Measurements from ENCODE around the gene ABR. TPM values are rescaled to one million over a fixed set of nuclear protein-coding genes. Genes with fewer than 3 reads are reported as not detected.

ABR gene
- total RNA-seq, 1 donor from 2014 or later = 70.9 TPM

GRCh38 chr17:1124896-1125787, 54.6 kb downstream of the ABR start:
- no peak for FAIRE-seq
- H3K4me3 ChIP-seq (ENCODE audit: insufficient read depth, low read depth, low read length) = no peak overlapping the region
- H3K27ac Mint-ChIP-seq (ENCODE audit: unreplicated experiment) = no peak overlapping the region
- H3K4me3 Mint-ChIP-seq (ENCODE audit: unreplicated experiment) = no peak overlapping the region
- no peaks in the 10 kb centered on the region for H3K27me3 ChIP-seq (ENCODE audit: insufficient read depth, low read length)
- no peak for TF ChIP-seq CTCF (IDR thresholded peaks at IDR 0.05; ENCODE audit: insufficient read depth, low read depth, low read length)
- TF ChIP-seq EZH2 (IDR thresholded peaks at IDR 0.05; ENCODE audit: insufficient read depth, low read length) = no peak
- DNase-seq (ENCODE audit: low read depth) = no peak
- peaks cover 3% of the 10 kb centered on the region for H3K9me3 Mint-ChIP-seq (ENCODE audit: unreplicated experiment)
- peak overlapping the region; percentile 52 for H3K9ac ChIP-seq (ENCODE audit: low read length)
- H3K9me3 ChIP-seq (ENCODE audit: insufficient read depth, low read depth, low read length) = no peaks in the 10 kb centered on the region
- peaks cover 22% of the 10 kb centered on the region for H4K20me1 ChIP-seq (ENCODE audit: insufficient read depth, low read length)
- no peak overlapping the region for H3K27ac ChIP-seq (ENCODE audit: low read depth, low read length)
- H2AFZ ChIP-seq (ENCODE audit: low read depth, low read length) = peak overlapping the region; percentile 73
- peaks cover 5% of the 10 kb centered on the region for H3K4me1 Mint-ChIP-seq (ENCODE audit: low read depth, unreplicated experiment)
- peaks cover 13% of the 10 kb centered on the region for H3K36me3 Mint-ChIP-seq (ENCODE audit: low read depth, unreplicated experiment)
- H3K27me3 Mint-ChIP-seq (ENCODE audit: low read depth, unreplicated experiment) = peaks cover 5% of the 10 kb centered on the region
- H3K79me2 ChIP-seq (ENCODE audit: insufficient read depth, low read length) = no peaks in the 10 kb centered on the region
- H3K36me3 ChIP-seq (ENCODE audit: insufficient read depth, low read length) = no peaks in the 10 kb centered on the region
- peak overlapping the region; percentile 75 for H3K4me2 ChIP-seq (ENCODE audit: low read length)
- peaks cover 16% of the 10 kb centered on the region for H3K4me1 ChIP-seq (ENCODE audit: insufficient read depth, low read length)

DNA sequence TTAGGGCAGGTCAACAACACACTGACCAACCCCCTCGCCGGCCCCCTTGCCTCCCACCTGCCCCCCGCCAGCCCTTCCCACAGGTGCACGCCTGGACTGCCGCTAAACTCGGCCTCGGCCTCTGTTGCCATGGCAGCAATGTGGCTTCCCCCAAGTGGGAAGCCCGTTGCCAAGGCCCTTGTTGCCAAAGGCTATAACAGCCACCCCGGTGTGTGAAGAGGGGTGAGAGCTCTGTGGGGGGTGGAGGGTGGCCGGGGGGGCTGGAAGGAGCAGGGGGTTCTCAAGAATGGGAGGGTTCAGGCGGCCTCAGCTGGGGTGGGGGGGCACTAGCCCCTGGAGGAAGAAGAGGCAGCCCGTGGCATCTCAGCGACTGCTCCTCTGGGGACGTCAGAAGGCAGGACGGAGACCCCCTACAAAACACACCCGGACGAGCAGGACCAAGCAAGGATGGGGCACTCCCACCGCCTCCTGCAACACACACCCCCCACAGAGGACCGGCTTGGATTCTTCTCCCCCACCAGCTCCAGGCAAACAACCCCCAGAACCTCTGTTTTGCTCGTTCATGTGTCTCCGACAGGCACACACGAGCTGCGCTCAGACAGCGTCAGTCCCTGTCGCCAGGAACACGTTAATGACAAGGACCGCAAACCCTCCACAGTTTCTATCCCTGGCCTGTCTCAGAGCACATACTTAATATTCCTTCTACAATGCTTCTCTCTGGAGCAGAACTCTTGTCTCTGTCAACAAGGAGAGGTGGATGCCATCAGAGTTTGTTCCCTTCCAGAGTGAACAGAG, 55.7 kb downstream of the ABR start:
- H4K20me1 ChIP-seq (ENCODE audit: insufficient read depth, low read length) = peaks cover 22% of the 10 kb centered on the region
- H3K27me3 Mint-ChIP-seq (ENCODE audit: low read depth, unreplicated experiment) = peaks cover 2% of the 10 kb centered on the region
- no peak overlapping the region for H3K4me3 Mint-ChIP-seq (ENCODE audit: unreplicated experiment)
- no peak for FAIRE-seq
- no peaks in the 10 kb centered on the region for H3K27me3 ChIP-seq (ENCODE audit: insufficient read depth, low read length)
- H3K9me3 ChIP-seq (ENCODE audit: insufficient read depth, low read depth, low read length) = no peaks in the 10 kb centered on the region
- H3K4me3 ChIP-seq (ENCODE audit: insufficient read depth, low read depth, low read length) = no peak overlapping the region
- no peak for TF ChIP-seq EZH2 (IDR thresholded peaks at IDR 0.05; ENCODE audit: insufficient read depth, low read length)
- no peak for TF ChIP-seq CTCF (IDR thresholded peaks at IDR 0.05; ENCODE audit: insufficient read depth, low read depth, low read length)
- H3K9ac ChIP-seq (ENCODE audit: low read length) = no peak overlapping the region
- H3K79me2 ChIP-seq (ENCODE audit: insufficient read depth, low read length) = no peaks in the 10 kb centered on the region
- no peak for DNase-seq (ENCODE audit: low read depth)
- H3K4me1 ChIP-seq (ENCODE audit: insufficient read depth, low read length) = peaks cover 16% of the 10 kb centered on the region
- no peaks in the 10 kb centered on the region for H3K36me3 ChIP-seq (ENCODE audit: insufficient read depth, low read length)
- no peak overlapping the region for H3K27ac ChIP-seq (ENCODE audit: low read depth, low read length)
- H3K27ac Mint-ChIP-seq (ENCODE audit: unreplicated experiment) = peak overlapping the region; percentile 69
- H3K36me3 Mint-ChIP-seq (ENCODE audit: low read depth, unreplicated experiment) = peaks cover 13% of the 10 kb centered on the region
- H3K4me2 ChIP-seq (ENCODE audit: low read length) = peak overlapping the region; percentile 75
- H3K4me1 Mint-ChIP-seq (ENCODE audit: low read depth, unreplicated experiment) = peaks cover 5% of the 10 kb centered on the region
- H2AFZ ChIP-seq (ENCODE audit: low read depth, low read length) = no peak overlapping the region
- H3K9me3 Mint-ChIP-seq (ENCODE audit: unreplicated experiment) = peaks cover 3% of the 10 kb centered on the region

Measured in astrocyte (in vitro differentiated cells and primary cell).